HCT116 (cell line): ENCODE data around the gene LRRK1. TPM values are rescaled to one million over a fixed set of nuclear protein-coding genes. Genes with fewer than 3 reads are reported as not detected.

Experiments used
- ATAC-seq: fragments of 200-7000 bp; cut with Tn5 transposase; 2 replicates; pipeline ENCODE4 v1.9.1; 2020; ENCODE audit warnings: mild to moderate bottlenecking, moderate library complexity
- BruUV-seq: library from RNA; stranded (reverse); fragments of 400-500 nt; replicated peaks from 2 replicates; lab custom pipeline; 2021; lab: Mats Ljungman, UMichigan
- CTCF ChIA-PET: fragments of 300-600 bp; sonication (Branson Sonifier 250); formaldehyde crosslinking; loops from one replicate; lab custom pipeline; 2021; ENCODE audit warnings: antibody characterized with exemption; lab: Charles Lee
- POLR2A ChIA-PET: fragments of 300-600, 350-600 bp; sonication (Branson Sonifier 250); formaldehyde crosslinking; loops from one replicate; lab custom pipeline; 2021; ENCODE audit warnings: antibody characterized with exemption; lab: Charles Lee
- RAD21 ChIA-PET, 2 experiments: fragments of 300-600 bp; sonication (Branson Sonifier 250); formaldehyde crosslinking; loops; one replicate each; lab custom pipeline; 2023; ENCODE audit warnings: low total read pairs in 2 of 2; ENCODE audit not compliant: uncharacterized antibody in 2 of 2, unreplicated experiment in 2 of 2, low non-redundant PET in 1 of 2; lab: Charles Lee
- DNase-seq: peaks from one replicate; pipeline ENCODE4 v3.0.0-alpha.2; 2010; ENCODE audit warnings: low read depth, low spot score
- H2AFZ ChIP-seq: fragments of 200-600 bp; shearing (Covaris generic), sonication (generic); 2 replicates; pipeline ENCODE4 v1.6.1; 2017; ENCODE audit warnings: low read depth, mixed run types, mixed read lengths, antibody characterized with exemption, low read length; ENCODE audit not compliant: poor library complexity, severe bottlenecking
- H3K27ac ChIP-seq: 2 replicates; pipeline ENCODE4 v1.5.1; 2012; ENCODE audit warnings: low read depth, low read length
- H3K27me3 ChIP-seq: fragments of 200-600 bp; sonication (generic); 2 replicates; pipeline ENCODE4 v1.6.1; 2016; ENCODE audit warnings: mixed run types, low read length, mixed read lengths; ENCODE audit not compliant: insufficient read depth
- H3K36me3 ChIP-seq, 2 experiments: fragments of 200-500 bp in 1 of 2; fragments of 200-600 bp in 1 of 2; sonication (Bioruptor generic) in 1 of 2; sonication (generic) in 1 of 2; 2 replicates each; pipeline versions ENCODE4 v1.5.1 to v1.6.1; 2014 to 2016; ENCODE audit warnings: low read length in 2 of 2, inconsistent platforms in 1 of 2, mixed read lengths in 1 of 2, mixed run types in 1 of 2; ENCODE audit not compliant: insufficient read depth in 2 of 2, control insufficient read depth in 1 of 2
- H3K4me1 ChIP-seq, 2 experiments: fragments of 200-600 bp in 1 of 2; sonication (generic) in 1 of 2; 2 replicates each; pipeline versions ENCODE4 v1.5.1 to v1.6.1; 2012 to 2017; ENCODE audit warnings: low read length in 2 of 2, inconsistent platforms in 1 of 2, mild to moderate bottlenecking in 1 of 2, mixed read lengths in 1 of 2, mixed run types in 1 of 2, moderate library complexity in 1 of 2; ENCODE audit not compliant: insufficient read depth in 2 of 2, control insufficient read depth in 1 of 2
- H3K4me2 ChIP-seq: fragments of 200-600 bp; sonication (generic); 2 replicates; pipeline ENCODE4 v1.6.1; 2017; ENCODE audit warnings: mixed run types, low read length, mixed read lengths
- H3K4me3 ChIP-seq, 2 experiments: fragments of 200-600 bp in 1 of 2; sonication (generic) in 1 of 2; replicated peaks in 1 of 2; 2 replicates each; pipeline ENCODE4 v1.5.1; 2011 to 2016; ENCODE audit warnings: low read length in 2 of 2, control low read depth in 1 of 2, low read depth in 1 of 2, mild to moderate bottlenecking in 1 of 2, mixed read lengths in 1 of 2, mixed run types in 1 of 2
- H3K79me2 ChIP-seq: fragments of 200-600 bp; sonication (generic); 2 replicates; pipeline ENCODE4 v1.6.1; 2017; ENCODE audit warnings: mild to moderate bottlenecking, mixed run types, low read length, moderate library complexity, mixed read lengths; ENCODE audit not compliant: insufficient read depth
- H3K9ac ChIP-seq: fragments of 200-600 bp; sonication (generic); 2 replicates; pipeline ENCODE4 v1.6.1; 2016; ENCODE audit warnings: low read length, mixed read lengths
- H3K9me2 ChIP-seq: fragments of 200-600 bp; sonication (generic), shearing (Covaris generic); 2 replicates; pipeline ENCODE4 v1.6.1; 2017; ENCODE audit warnings: mixed run types, mild to moderate bottlenecking, moderate library complexity; ENCODE audit not compliant: insufficient read depth
- H3K9me3 ChIP-seq, 2 experiments: fragments of 200-500 bp in 1 of 2; fragments of 200-600 bp in 1 of 2; sonication (Bioruptor generic) in 1 of 2; sonication (generic) in 1 of 2; 2 replicates each; pipeline ENCODE4 v1.6.1; 2014 to 2017; ENCODE audit warnings: low read length in 2 of 2, mixed read lengths in 2 of 2, inconsistent platforms in 1 of 2, low read depth in 1 of 2, mild to moderate bottlenecking in 1 of 2, mixed run types in 1 of 2, moderate library complexity in 1 of 2; ENCODE audit not compliant: control insufficient read depth in 1 of 2, insufficient read depth in 1 of 2
- H4K20me1 ChIP-seq: fragments of 200-600 bp; sonication (generic), shearing (Covaris generic); 2 replicates; pipeline ENCODE4 v1.6.1; 2017; ENCODE audit warnings: mixed run types, mild to moderate bottlenecking, moderate library complexity; ENCODE audit not compliant: insufficient read depth
- CBX3 ChIP-seq: IDR thresholded peaks from 2 replicates; pipeline ENCODE4 v1.6.1; 2012; ENCODE audit warnings: low read depth
- CEBPB ChIP-seq: IDR thresholded peaks from 2 replicates; pipeline ENCODE4 v1.6.1; 2012; ENCODE audit warnings: low read depth
- EGR1 ChIP-seq: IDR thresholded peaks from 2 replicates; pipeline ENCODE4 v1.6.1; 2012; ENCODE audit warnings: low read depth
- ELF1 ChIP-seq: IDR thresholded peaks from 2 replicates; pipeline ENCODE4 v1.6.1; 2012; ENCODE audit warnings: low read depth, borderline replicate concordance
- EZH2 ChIP-seq: fragments of 200-600 bp; sonication (generic); IDR thresholded peaks from 2 replicates; pipeline ENCODE4 v1.6.1; 2017; ENCODE audit warnings: antibody characterized with exemption, mixed run types
- EZH2phosphoT487 ChIP-seq: fragments of 200-600 bp; IDR thresholded peaks from 2 replicates; pipeline ENCODE4 v1.6.1; 2018; ENCODE audit warnings: antibody characterized with exemption, borderline replicate concordance
- POLR2A ChIP-seq: IDR thresholded peaks from 2 replicates; pipeline ENCODE4 v1.7.0; 2011; ENCODE audit warnings: borderline replicate concordance; ENCODE audit not compliant: insufficient read depth, insufficient read length; ENCODE audit errors: extremely low read depth
- POLR2AphosphoS5 ChIP-seq: IDR thresholded peaks from 2 replicates; pipeline ENCODE4 v1.6.1; 2011; ENCODE audit warnings: mild to moderate bottlenecking, low read depth, low read length, moderate library complexity
- RAD21 ChIP-seq: IDR thresholded peaks from 2 replicates; pipeline ENCODE4 v1.6.1; 2012; ENCODE audit warnings: low read depth, mild to moderate bottlenecking
- SIN3A ChIP-seq: IDR thresholded peaks from 2 replicates; pipeline ENCODE4 v1.6.1; 2012; ENCODE audit warnings: low read depth
- SP1 ChIP-seq: IDR thresholded peaks from 2 replicates; pipeline ENCODE4 v1.6.1; 2012; ENCODE audit warnings: low read depth
- SRF ChIP-seq: IDR thresholded peaks from 2 replicates; pipeline ENCODE4 v1.6.1; 2012; ENCODE audit warnings: low read depth
- TCF7L2 ChIP-seq: IDR thresholded peaks from 2 replicates; pipeline ENCODE4 v1.7.0; 2011; ENCODE audit warnings: borderline replicate concordance, inconsistent platforms; ENCODE audit not compliant: insufficient read depth, insufficient read length; ENCODE audit errors: extremely low read depth
- YY1 ChIP-seq: IDR thresholded peaks from 2 replicates; pipeline ENCODE4 v1.6.1; 2011; ENCODE audit warnings: low read length, low read depth, moderate library complexity, mild to moderate bottlenecking; ENCODE audit not compliant: insufficient replicate concordance; ENCODE audit errors: extremely low read depth
- ZFX ChIP-seq: fragments of 450-650 bp; IDR thresholded peaks from 2 replicates; pipeline ENCODE4 v1.6.1; 2017
- ZNF274 ChIP-seq: fragments of 200-500 bp; sonication (Bioruptor generic); IDR thresholded peaks from 2 replicates; pipeline ENCODE4 v1.6.1; 2014; ENCODE audit warnings: mild to moderate bottlenecking, low read depth, low read length, inconsistent platforms
- intact Hi-C: fragments of 100-400 bp; cut with micrococcal nuclease; formaldehyde crosslinking; loops from 2 replicates; pipeline ENCODE4 v1.10.0; 2022
- total RNA-seq: library from RNA; stranded (reverse); gene quantifications from one replicate; pipeline ENCODE4 v1.2.1, GENCODE V29; 2021; ENCODE audit not compliant: unreplicated experiment
- TF ChIP-seq, protein P1 (sequence below): IDR thresholded peaks from 2 replicates; pipeline ENCODE4 v1.6.1; 2012; ENCODE audit warnings: low read depth
- TF ChIP-seq, protein P2 (sequence below), 3 experiments: fragments of 200-600 bp in 1 of 3; sonication (generic) in 1 of 3; IDR thresholded peaks in 2 of 3; conservative IDR thresholded peaks in 1 of 3; 2 replicates each; pipeline ENCODE4 v1.5.1; 2012 to 2017; ENCODE audit warnings: low read depth in 2 of 3, low read length in 2 of 3, antibody characterized with exemption in 1 of 3, borderline replicate concordance in 1 of 3, control low read depth in 1 of 3, mild to moderate bottlenecking in 1 of 3, mixed read lengths in 1 of 3, mixed run types in 1 of 3, moderate library complexity in 1 of 3; ENCODE audit not compliant: insufficient read depth in 1 of 3
- TF ChIP-seq, protein P3 (sequence below): IDR thresholded peaks from 2 replicates; pipeline ENCODE4 v1.6.1; 2011; ENCODE audit warnings: mild to moderate bottlenecking, low read length, moderate library complexity; ENCODE audit not compliant: insufficient replicate concordance; ENCODE audit errors: extremely low read depth

LRRK1 gene
- total RNA-seq, 1 experiment from 2014 or later: 21.6 TPM

DNA sequence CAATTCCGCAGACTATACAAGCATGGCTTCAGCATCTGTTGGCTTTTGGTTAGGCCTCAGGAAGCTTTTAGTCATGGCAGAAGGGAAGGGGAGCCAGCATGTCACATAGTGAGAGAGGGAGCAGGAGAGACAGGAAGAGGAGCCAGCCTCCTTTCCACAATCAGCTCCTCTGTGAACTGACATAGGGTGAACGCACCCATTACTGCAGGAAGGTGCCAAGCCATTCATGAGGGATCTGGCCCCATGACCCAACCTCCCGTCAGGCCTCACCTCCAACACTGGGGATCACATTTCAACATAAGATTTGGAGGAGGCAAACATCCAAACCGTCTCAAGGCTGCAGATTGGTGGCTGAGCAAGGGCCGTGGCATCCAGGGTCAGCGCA is 106.3 kb downstream of the LRRK1 start:
- TF ChIP-seq ZNF274 (no peak), CBX3 (no peak), RAD21 (no peak), POLR2A (no peak), TCF7L2 (no peak), SP1 (no peak), SRF (no peak), ZFX (no peak), ELF1 (no peak), EGR1 (no peak), SIN3A (no peak), EZH2phosphoT487 (no peak), EZH2 (no peak), CEBPB (no peak), POLR2AphosphoS5 (no peak), YY1 (no peak)
- TF ChIP-seq, protein P1, sequence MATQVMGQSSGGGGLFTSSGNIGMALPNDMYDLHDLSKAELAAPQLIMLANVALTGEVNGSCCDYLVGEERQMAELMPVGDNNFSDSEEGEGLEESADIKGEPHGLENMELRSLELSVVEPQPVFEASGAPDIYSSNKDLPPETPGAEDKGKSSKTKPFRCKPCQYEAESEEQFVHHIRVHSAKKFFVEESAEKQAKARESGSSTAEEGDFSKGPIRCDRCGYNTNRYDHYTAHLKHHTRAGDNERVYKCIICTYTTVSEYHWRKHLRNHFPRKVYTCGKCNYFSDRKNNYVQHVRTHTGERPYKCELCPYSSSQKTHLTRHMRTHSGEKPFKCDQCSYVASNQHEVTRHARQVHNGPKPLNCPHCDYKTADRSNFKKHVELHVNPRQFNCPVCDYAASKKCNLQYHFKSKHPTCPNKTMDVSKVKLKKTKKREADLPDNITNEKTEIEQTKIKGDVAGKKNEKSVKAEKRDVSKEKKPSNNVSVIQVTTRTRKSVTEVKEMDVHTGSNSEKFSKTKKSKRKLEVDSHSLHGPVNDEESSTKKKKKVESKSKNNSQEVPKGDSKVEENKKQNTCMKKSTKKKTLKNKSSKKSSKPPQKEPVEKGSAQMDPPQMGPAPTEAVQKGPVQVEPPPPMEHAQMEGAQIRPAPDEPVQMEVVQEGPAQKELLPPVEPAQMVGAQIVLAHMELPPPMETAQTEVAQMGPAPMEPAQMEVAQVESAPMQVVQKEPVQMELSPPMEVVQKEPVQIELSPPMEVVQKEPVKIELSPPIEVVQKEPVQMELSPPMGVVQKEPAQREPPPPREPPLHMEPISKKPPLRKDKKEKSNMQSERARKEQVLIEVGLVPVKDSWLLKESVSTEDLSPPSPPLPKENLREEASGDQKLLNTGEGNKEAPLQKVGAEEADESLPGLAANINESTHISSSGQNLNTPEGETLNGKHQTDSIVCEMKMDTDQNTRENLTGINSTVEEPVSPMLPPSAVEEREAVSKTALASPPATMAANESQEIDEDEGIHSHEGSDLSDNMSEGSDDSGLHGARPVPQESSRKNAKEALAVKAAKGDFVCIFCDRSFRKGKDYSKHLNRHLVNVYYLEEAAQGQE: no peak
- TF ChIP-seq, protein P2, sequence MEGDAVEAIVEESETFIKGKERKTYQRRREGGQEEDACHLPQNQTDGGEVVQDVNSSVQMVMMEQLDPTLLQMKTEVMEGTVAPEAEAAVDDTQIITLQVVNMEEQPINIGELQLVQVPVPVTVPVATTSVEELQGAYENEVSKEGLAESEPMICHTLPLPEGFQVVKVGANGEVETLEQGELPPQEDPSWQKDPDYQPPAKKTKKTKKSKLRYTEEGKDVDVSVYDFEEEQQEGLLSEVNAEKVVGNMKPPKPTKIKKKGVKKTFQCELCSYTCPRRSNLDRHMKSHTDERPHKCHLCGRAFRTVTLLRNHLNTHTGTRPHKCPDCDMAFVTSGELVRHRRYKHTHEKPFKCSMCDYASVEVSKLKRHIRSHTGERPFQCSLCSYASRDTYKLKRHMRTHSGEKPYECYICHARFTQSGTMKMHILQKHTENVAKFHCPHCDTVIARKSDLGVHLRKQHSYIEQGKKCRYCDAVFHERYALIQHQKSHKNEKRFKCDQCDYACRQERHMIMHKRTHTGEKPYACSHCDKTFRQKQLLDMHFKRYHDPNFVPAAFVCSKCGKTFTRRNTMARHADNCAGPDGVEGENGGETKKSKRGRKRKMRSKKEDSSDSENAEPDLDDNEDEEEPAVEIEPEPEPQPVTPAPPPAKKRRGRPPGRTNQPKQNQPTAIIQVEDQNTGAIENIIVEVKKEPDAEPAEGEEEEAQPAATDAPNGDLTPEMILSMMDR (IDR thresholded peaks at IDR 0.05 in 2 of 3, conservative IDR thresholded peaks at IDR 0.05 in 1 of 3; ENCODE audit: borderline replicate concordance in 1 of 3, insufficient read depth in 1 of 3, low read depth in 2 of 3, low read length in 2 of 3): no peak
- TF ChIP-seq, protein P3, sequence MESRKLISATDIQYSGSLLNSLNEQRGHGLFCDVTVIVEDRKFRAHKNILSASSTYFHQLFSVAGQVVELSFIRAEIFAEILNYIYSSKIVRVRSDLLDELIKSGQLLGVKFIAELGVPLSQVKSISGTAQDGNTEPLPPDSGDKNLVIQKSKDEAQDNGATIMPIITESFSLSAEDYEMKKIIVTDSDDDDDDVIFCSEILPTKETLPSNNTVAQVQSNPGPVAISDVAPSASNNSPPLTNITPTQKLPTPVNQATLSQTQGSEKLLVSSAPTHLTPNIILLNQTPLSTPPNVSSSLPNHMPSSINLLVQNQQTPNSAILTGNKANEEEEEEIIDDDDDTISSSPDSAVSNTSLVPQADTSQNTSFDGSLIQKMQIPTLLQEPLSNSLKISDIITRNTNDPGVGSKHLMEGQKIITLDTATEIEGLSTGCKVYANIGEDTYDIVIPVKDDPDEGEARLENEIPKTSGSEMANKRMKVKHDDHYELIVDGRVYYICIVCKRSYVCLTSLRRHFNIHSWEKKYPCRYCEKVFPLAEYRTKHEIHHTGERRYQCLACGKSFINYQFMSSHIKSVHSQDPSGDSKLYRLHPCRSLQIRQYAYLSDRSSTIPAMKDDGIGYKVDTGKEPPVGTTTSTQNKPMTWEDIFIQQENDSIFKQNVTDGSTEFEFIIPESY: no peak
- TF ChIP-seq, all 23 proteins: peak for 0
- no peak for DNase-seq

More for the DNA sequence above, 106.3 kb downstream of the LRRK1 start:
- H2AFZ ChIP-seq: no peak overlapping the region
- no peaks in the 10 kb centered on the region for H4K20me1 ChIP-seq
- H3K9me3 ChIP-seq: no peaks in the 10 kb centered on the region
- RAD21 ChIA-PET: no interaction called here
- H3K27ac ChIP-seq: no peak overlapping the region
- H3K27me3 ChIP-seq: no peaks in the 10 kb centered on the region
- H3K4me1 ChIP-seq: no peaks in the 10 kb centered on the region
- no peak overlapping the region for H3K9ac ChIP-seq
- CTCF ChIA-PET: no interaction called here
- H3K36me3 ChIP-seq: peaks cover 0 to 7% of the 10 kb centered on the region in 2 experiments; a peak in 1 of 4 replicates
- H3K4me2 ChIP-seq: no peak overlapping the region
- no peak overlapping the region for H3K4me3 ChIP-seq
- BruUV-seq: no TSS peak
- POLR2A ChIA-PET: no interaction called here
- intact Hi-C loops: no loop called here
- ATAC-seq: no peak
- no peaks in the 10 kb centered on the region for H3K79me2 ChIP-seq
- H3K9me2 ChIP-seq: no peaks in the 10 kb centered on the region
